K562 (cell line): ENCODE measurements around the gene PLEKHG5. TPM values are rescaled to one million over a fixed set of nuclear protein-coding genes. Genes with fewer than 3 reads are reported as not detected.
A peak's percentile ranks its signal among the peaks of the same experiment; 100 is the strongest.

Experiments
- ATAC-seq: fragments of 200-7000 bp; cut with Tn5 transposase; 3 replicates; pipeline ENCODE4 v1.9.1; 2020; ENCODE audit warnings: moderate library complexity
- BruUV-seq: library from RNA; stranded (reverse); fragments of 400-500 nt; replicated peaks from 2 replicates; lab custom pipeline; 2021; lab: Mats Ljungman, UMichigan
- CTCF ChIA-PET: fragments of 300-600 bp; formaldehyde crosslinking; extraction: SDS; loops from one replicate; lab custom pipeline; 2021; ENCODE audit warnings: low intra/inter-chr PET ratio; lab: Yijun Ruan, JAX
- POLR2A ChIA-PET: fragments of 300-600, 350-650 bp; sonication (Branson Sonifier 250); formaldehyde crosslinking; extraction: SDS; loops from one replicate; lab custom pipeline; 2021; ENCODE audit warnings: antibody characterized with exemption, inconsistent platforms; lab: Yijun Ruan, JAX
- DNase-seq, 4 experiments: peaks; one replicate each; pipeline versions ENCODE4 v3.0.0 to v3.0.0-alpha.2; 2011 to 2018; ENCODE audit warnings: low spot score in 3 of 4, mixed read lengths in 3 of 4; ENCODE audit errors: extremely low read depth in 1 of 4
- FAIRE-seq: peaks from 2 replicates; lab custom pipeline; 2011; peaks lifted over from hg19 to GRCh38; lab: Jason Lieb, UNC
- H2AFZ ChIP-seq: 2 replicates; pipeline ENCODE4 v1.6.0; 2011; ENCODE audit warnings: low read depth, low read length, control low read depth, inconsistent platforms
- H3K27ac ChIP-seq: fragments of 200-600 bp; 3 replicates; pipeline ENCODE4 v1.8.0; 2011; ENCODE audit warnings: low read depth, mild to moderate bottlenecking, control low read depth, inconsistent platforms, low read length, moderate library complexity, mixed read lengths; ENCODE audit errors: extremely low read depth
- H3K27me3 ChIP-seq, 2 experiments: fragments of 300-600 bp in 1 of 2; 2 replicates in 1 of 2; 3 replicates in 1 of 2; pipeline versions ENCODE4 v1.6.0 to v1.8.0; 2011; ENCODE audit warnings: inconsistent platforms in 2 of 2, low read length in 2 of 2, mild to moderate bottlenecking in 1 of 2, mixed read lengths in 1 of 2, moderate library complexity in 1 of 2; ENCODE audit not compliant: control insufficient read depth in 2 of 2, insufficient read depth in 2 of 2
- H3K36me3 ChIP-seq: fragments of 300-600 bp; 3 replicates; pipeline ENCODE4 v1.8.0; 2011; ENCODE audit warnings: mild to moderate bottlenecking, low read length, inconsistent platforms; ENCODE audit not compliant: control insufficient read depth, insufficient read depth
- H3K4me1 ChIP-seq, 2 experiments: fragments of 200-600 bp in 1 of 2; replicated peaks in 1 of 2; 2 replicates in 1 of 2; 3 replicates in 1 of 2; pipeline versions ENCODE4 v1.5.1 to v1.8.0; 2011; ENCODE audit warnings: inconsistent platforms in 2 of 2, low read length in 2 of 2, mild to moderate bottlenecking in 1 of 2, mixed read lengths in 1 of 2, moderate library complexity in 1 of 2; ENCODE audit not compliant: control insufficient read depth in 2 of 2, insufficient read depth in 2 of 2
- H3K4me2 ChIP-seq: 2 replicates; pipeline ENCODE4 v1.6.1; 2011; ENCODE audit warnings: low read length, control low read depth, inconsistent platforms, mixed read lengths; ENCODE audit not compliant: insufficient read depth
- H3K4me3 ChIP-seq: fragments of 200-600 bp; sonication (generic), shearing (Covaris generic); 2 replicates; pipeline ENCODE4 v1.5.1; 2016; ENCODE audit warnings: control low read depth, inconsistent platforms
- H3K79me2 ChIP-seq: fragments of 200-600 bp; 3 replicates; pipeline ENCODE4 v1.8.0; 2011; ENCODE audit warnings: low read length, inconsistent platforms; ENCODE audit not compliant: control insufficient read depth, insufficient read depth
- H3K9ac ChIP-seq, 2 experiments: 2 replicates each; pipeline versions ENCODE4 v1.6.0 to v1.6.1; 2011; ENCODE audit warnings: low read depth in 2 of 2, low read length in 2 of 2, control low read depth in 1 of 2, inconsistent platforms in 1 of 2, mild to moderate bottlenecking in 1 of 2, mixed read lengths in 1 of 2; ENCODE audit not compliant: insufficient read depth in 1 of 2
- H3K9me1 ChIP-seq: one replicate; pipeline ENCODE4 v1.6.0; 2011; ENCODE audit warnings: inconsistent platforms, mild to moderate bottlenecking, low read length, moderate library complexity; ENCODE audit not compliant: control insufficient read depth, insufficient read depth
- H3K9me3 ChIP-seq: replicated peaks from 2 replicates; pipeline ENCODE4 v1.5.1; 2011; ENCODE audit warnings: low read depth, low read length, inconsistent platforms; ENCODE audit not compliant: control insufficient read depth, insufficient read depth
- H4K20me1 ChIP-seq: replicated peaks from 2 replicates; pipeline ENCODE4 v1.6.1; 2011; ENCODE audit warnings: low read length, inconsistent platforms, mixed read lengths; ENCODE audit not compliant: control insufficient read depth, insufficient read depth
- BDP1 ChIP-seq: IDR thresholded peaks from 3 replicates; pipeline ENCODE4 v1.6.1; 2011; ENCODE audit not compliant: insufficient read length, insufficient read depth
- CBFA2T3 ChIP-seq: fragments of 450-650 bp; IDR thresholded peaks from 2 replicates; pipeline ENCODE4 v1.6.1; 2017
- CEBPG ChIP-seq, 3 experiments: fragments of 200-800 bp in 1 of 3; sonication (Bioruptor generic) in 1 of 3; sonication (generic) in 1 of 3; formaldehyde crosslinking in 1 of 3; IDR thresholded peaks in 2 of 3; conservative IDR thresholded peaks in 1 of 3; 2 replicates each; pipeline versions ENCODE4 v1.6.1 to v1.8.0; 2016 to 2022; ENCODE audit warnings: missing compliant biosample characterization in 2 of 3, missing genetic modification characterization in 2 of 3, mild to moderate bottlenecking in 1 of 3, missing genetic modification reagents in 1 of 3
- EGR1 ChIP-seq: fragments of 450-650 bp; conservative IDR thresholded peaks from 2 replicates; pipeline ENCODE4 v1.6.1; 2017; ENCODE audit warnings: mild to moderate bottlenecking
- MED1 ChIP-seq: sonication (generic); formaldehyde crosslinking; IDR thresholded peaks from 2 replicates; pipeline ENCODE4 v1.8.1; 2023; ENCODE audit warnings: missing genetic modification reagents, borderline replicate concordance
- NEUROD1 ChIP-seq: fragments of 150-350 bp; IDR thresholded peaks from 2 replicates; pipeline ENCODE4 v1.6.1; 2014; ENCODE audit warnings: borderline replicate concordance, low read length, low read depth; ENCODE audit not compliant: partially characterized antibody
- POLR3A ChIP-seq: IDR thresholded peaks from 2 replicates; pipeline ENCODE4 v1.6.1; 2011; ENCODE audit warnings: borderline replicate concordance, mild to moderate bottlenecking, moderate library complexity; ENCODE audit not compliant: insufficient read length, insufficient read depth; ENCODE audit errors: extremely low read depth
- PRPF4 ChIP-seq: fragments of 200-400 bp; formaldehyde crosslinking; IDR thresholded peaks from one replicate; pipeline ENCODE4 v1.6.1; 2017; ENCODE audit warnings: low read length, low read depth, mild to moderate bottlenecking; ENCODE audit not compliant: insufficient read depth, poor library complexity, severe bottlenecking
- PYGO2 ChIP-seq: fragments of 450-650 bp; IDR thresholded peaks from 2 replicates; pipeline ENCODE4 v1.6.1; 2016; ENCODE audit warnings: mild to moderate bottlenecking, missing genetic modification characterization, moderate library complexity, missing compliant biosample characterization
- RAD51 ChIP-seq: fragments of 450-650 bp; IDR thresholded peaks from 2 replicates; pipeline ENCODE4 v1.7.1; 2016; ENCODE audit warnings: low read depth, mild to moderate bottlenecking, borderline replicate concordance
- RBM22 ChIP-seq: fragments of 200-400 bp; formaldehyde crosslinking; IDR thresholded peaks from 2 replicates; pipeline ENCODE4 v1.6.1; 2018; ENCODE audit warnings: low read length, low read depth; ENCODE audit not compliant: poor library complexity, severe bottlenecking
- RHOXF2B ChIP-seq: fragments of 250-450 bp; sonication (Bioruptor Pico); conservative IDR thresholded peaks from 2 replicates; pipeline ENCODE4 v1.5.1; 2021
- SIX5 ChIP-seq, 2 experiments: IDR thresholded peaks; 2 replicates each; pipeline ENCODE4 v1.6.1; 2011; ENCODE audit warnings: low read length in 2 of 2, borderline replicate concordance in 1 of 2, low read depth in 1 of 2, mild to moderate bottlenecking in 1 of 2, moderate library complexity in 1 of 2; ENCODE audit not compliant: insufficient read depth in 1 of 2
- ZNF197 ChIP-seq: fragments of 200-800 bp; sonication (Bioruptor generic); IDR thresholded peaks from 2 replicates; pipeline ENCODE4 v1.6.1; 2016; ENCODE audit warnings: low read depth, missing genetic modification characterization, missing compliant biosample characterization
- ZNF311 ChIP-seq: fragments of 250-450 bp; sonication (Bioruptor Pico); IDR thresholded peaks from 2 replicates; pipeline ENCODE4 v1.4.0; 2020; ENCODE audit warnings: mild to moderate bottlenecking, moderate library complexity
- WGBS: fragments of 100-300 bp; shearing (Covaris generic); methylation state at CpG from one replicate; pipeline ENCODE4 v1.1.6; 2016; ENCODE audit warnings: low coverage, mixed read lengths; ENCODE audit not compliant: insufficient coverage; ENCODE audit errors: missing lambda C conversion rate; 5-methylcytosine and 5-hydroxymethylcytosine counted together
- in situ Hi-C: fragments of 300-500 bp; cut with MboI; formaldehyde crosslinking; loops from 4 replicates; pipeline ENCODE4 v1.15.0; 2018; ENCODE audit warnings: inconsistent platforms, mixed read lengths
- intact Hi-C: fragments of 100-400 bp; cut with micrococcal nuclease; formaldehyde crosslinking; loops from 2 replicates; pipeline ENCODE4 v1.14.2; 2022
- polyA plus RNA-seq, 8 experiments: library from polyadenylated mRNA; depleted of rRNA in 4 of 8; stranded (reverse) in 5 of 8; unstranded in 3 of 8; fragments of >200 nt; fragmentation: Nextera tagmentation in 2 of 8; fragmentation: Illumina TruSeq in 1 of 8; extraction: Ambion mirVana in 2 of 8; extraction: Trizol in 1 of 8; gene quantifications; 2 replicates each; pipeline versions ENCODE4 v1.2.1 to v1.2.3, GENCODE V29; 2011 to 2014; ENCODE audit warnings: inconsistent platforms in 1 of 8, missing spikeins in 1 of 8
- total RNA-seq, 7 experiments: library from RNA; depleted of rRNA in 6 of 7; stranded (reverse); fragments of >200 nt in 6 of 7; fragmentation: Illumina TruSeq in 2 of 7; extraction: Trizol in 2 of 7; gene quantifications; 2 replicates each; pipeline versions ENCODE4 v1.2.1 to v1.2.3, GENCODE V29; 2011 to 2021; ENCODE audit warnings: low replicate concordance in 1 of 7
- TF ChIP-seq, protein P1 (sequence below): sonication (generic); formaldehyde crosslinking; IDR thresholded peaks from 2 replicates; pipeline ENCODE4 v1.8.0; 2023; ENCODE audit warnings: missing genetic modification reagents, mild to moderate bottlenecking, borderline replicate concordance

Gene PLEKHG5
- total and polyA plus RNA-seq, 9 of the 15 experiments (the other 6 are each of a cell fraction or from before 2014, with no cell fraction given) = 0.04 to 0.29 (median 0.09) TPM; not detected in 3

GRCh38 chr1:6496890-6497214 lies 5.4 kb upstream of the PLEKHG5 start:
- H3K4me2 ChIP-seq = no peak overlapping the region
- TF ChIP-seq NEUROD1 (no peak), PYGO2 (tag) (no peak), RHOXF2B (CRISPR knock-in tag) (no peak), ZNF311 (CRISPR knock-in tag) (no peak), CBFA2T3 (no peak), POLR3A (no peak), SIX5 (IDR thresholded peaks at IDR 0.05; ENCODE audit: borderline replicate concordance in 1 of 2, insufficient read depth in 1 of 2, low read depth in 1 of 2, low read length in 2 of 2) (no peak), PRPF4 (no peak), EGR1 (no peak), BDP1 (no peak), MED1 (CRISPR knock-in tag) (no peak), CEBPG (CRISPR knock-in tag; IDR thresholded peaks at IDR 0.05) (no peak), CEBPG (tag; conservative IDR thresholded peaks at IDR 0.05 in 1 of 2, IDR thresholded peaks at IDR 0.05 in 1 of 2) (no peak), RBM22 (no peak), RAD51 (no peak), ZNF197 (CRISPR knock-in tag) (no peak)
- TF ChIP-seq, protein P1, sequence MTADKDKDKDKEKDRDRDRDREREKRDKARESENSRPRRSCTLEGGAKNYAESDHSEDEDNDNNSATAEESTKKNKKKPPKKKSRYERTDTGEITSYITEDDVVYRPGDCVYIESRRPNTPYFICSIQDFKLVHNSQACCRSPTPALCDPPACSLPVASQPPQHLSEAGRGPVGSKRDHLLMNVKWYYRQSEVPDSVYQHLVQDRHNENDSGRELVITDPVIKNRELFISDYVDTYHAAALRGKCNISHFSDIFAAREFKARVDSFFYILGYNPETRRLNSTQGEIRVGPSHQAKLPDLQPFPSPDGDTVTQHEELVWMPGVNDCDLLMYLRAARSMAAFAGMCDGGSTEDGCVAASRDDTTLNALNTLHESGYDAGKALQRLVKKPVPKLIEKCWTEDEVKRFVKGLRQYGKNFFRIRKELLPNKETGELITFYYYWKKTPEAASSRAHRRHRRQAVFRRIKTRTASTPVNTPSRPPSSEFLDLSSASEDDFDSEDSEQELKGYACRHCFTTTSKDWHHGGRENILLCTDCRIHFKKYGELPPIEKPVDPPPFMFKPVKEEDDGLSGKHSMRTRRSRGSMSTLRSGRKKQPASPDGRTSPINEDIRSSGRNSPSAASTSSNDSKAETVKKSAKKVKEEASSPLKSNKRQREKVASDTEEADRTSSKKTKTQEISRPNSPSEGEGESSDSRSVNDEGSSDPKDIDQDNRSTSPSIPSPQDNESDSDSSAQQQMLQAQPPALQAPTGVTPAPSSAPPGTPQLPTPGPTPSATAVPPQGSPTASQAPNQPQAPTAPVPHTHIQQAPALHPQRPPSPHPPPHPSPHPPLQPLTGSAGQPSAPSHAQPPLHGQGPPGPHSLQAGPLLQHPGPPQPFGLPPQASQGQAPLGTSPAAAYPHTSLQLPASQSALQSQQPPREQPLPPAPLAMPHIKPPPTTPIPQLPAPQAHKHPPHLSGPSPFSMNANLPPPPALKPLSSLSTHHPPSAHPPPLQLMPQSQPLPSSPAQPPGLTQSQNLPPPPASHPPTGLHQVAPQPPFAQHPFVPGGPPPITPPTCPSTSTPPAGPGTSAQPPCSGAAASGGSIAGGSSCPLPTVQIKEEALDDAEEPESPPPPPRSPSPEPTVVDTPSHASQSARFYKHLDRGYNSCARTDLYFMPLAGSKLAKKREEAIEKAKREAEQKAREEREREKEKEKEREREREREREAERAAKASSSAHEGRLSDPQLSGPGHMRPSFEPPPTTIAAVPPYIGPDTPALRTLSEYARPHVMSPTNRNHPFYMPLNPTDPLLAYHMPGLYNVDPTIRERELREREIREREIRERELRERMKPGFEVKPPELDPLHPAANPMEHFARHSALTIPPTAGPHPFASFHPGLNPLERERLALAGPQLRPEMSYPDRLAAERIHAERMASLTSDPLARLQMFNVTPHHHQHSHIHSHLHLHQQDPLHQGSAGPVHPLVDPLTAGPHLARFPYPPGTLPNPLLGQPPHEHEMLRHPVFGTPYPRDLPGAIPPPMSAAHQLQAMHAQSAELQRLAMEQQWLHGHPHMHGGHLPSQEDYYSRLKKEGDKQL (CRISPR knock-in tag) = no peak

More at GRCh38 chr1:6496890-6497214, 5.4 kb upstream of the PLEKHG5 start:
- in situ Hi-C loops (loop anchor here (10.0 to 25.0 kb wide), 2 partner anchors 138 to 715 kb away; no protein-coding TSS in a partner anchor), intact Hi-C loops (no loop called here)
- Histone ChIP-seq H2AFZ (no peak overlapping the region), H3K36me3 (no peaks in the 10 kb centered on the region), H3K27ac (no peak overlapping the region), H3K4me1 (peaks cover 0 to 43% of the 10 kb centered on the region in 2 experiments; a peak in 2 of 5 replicates), H3K4me3 (no peak overlapping the region), H3K9ac (0 out of 4 replicates have a peak overlapping the region, but pooled peaks of 1 of the 2 experiments have one; percentile 22), H3K79me2 (no peaks in the 10 kb centered on the region), H4K20me1 (peaks cover 37% of the 10 kb centered on the region), H3K9me3 (no peaks in the 10 kb centered on the region), H3K27me3 (peaks cover 45 to 77% of the 10 kb centered on the region in 2 experiments), H3K9me1 (no peaks in the 10 kb centered on the region)
- 12% methylated on average over 17 of the region's 21 CpGs for WGBS
- FAIRE-seq (no peak), ATAC-seq (no peak), DNase-seq (no peak)
- BruUV-seq = no TSS peak
- ChIA-PET CTCF (interaction anchor here (0.6 kb wide), 1 partner anchor 250 kb away, joined by 3 read pairs; no protein-coding TSS in a partner anchor), POLR2A (no interaction called here)
